ENCODE measurements around the gene CALML5. TPM values are rescaled to one million over a fixed set of nuclear protein-coding genes. Genes with fewer than 3 reads are reported as not detected.

Gene CALML5
- total RNA-seq, 2 donors from 2014 or later = not detected

DNA sequence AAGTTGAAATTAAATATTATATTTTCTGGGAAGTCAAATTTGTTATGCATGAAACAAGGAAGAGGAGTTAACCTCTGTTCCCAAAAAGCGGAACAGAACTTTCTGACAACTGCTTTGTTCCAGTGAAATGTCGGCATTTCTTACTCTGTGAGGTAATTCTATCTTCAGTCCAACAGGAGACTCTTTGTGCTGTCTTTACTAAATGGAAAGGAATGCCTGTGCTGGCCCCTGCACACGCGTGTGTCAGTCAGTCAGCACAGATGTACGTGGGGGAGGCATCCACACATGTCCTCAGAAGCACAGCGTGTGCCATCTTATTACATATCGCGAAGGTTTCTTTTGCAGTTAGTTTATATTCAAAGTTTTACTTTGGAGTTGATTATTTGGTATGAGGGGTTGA is 49.5 kb downstream of the CALML5 start:
- H3K27ac ChIP-seq = peak overlapping the region; percentile 22 to 88 (median 66)
- ATAC-seq (no peak), DNase-seq (peak in 1 of 4 donors; percentile 27)
- H3K27me3 ChIP-seq = no peaks in the 10 kb centered on the region
- WGBS, 2 donors = 26 to 29% methylated on average over 8 of the region's 8 CpGs
- H3K36me3 ChIP-seq (replicated peaks in 1 of 2; ENCODE audit: insufficient read depth in 1 of 2, low read depth in 2 of 2) = peaks cover 0 to 19% of the 10 kb centered on the region in 2 donors
- H3K9me3 ChIP-seq = no peaks in the 10 kb centered on the region
- TF ChIP-seq, protein P1, sequence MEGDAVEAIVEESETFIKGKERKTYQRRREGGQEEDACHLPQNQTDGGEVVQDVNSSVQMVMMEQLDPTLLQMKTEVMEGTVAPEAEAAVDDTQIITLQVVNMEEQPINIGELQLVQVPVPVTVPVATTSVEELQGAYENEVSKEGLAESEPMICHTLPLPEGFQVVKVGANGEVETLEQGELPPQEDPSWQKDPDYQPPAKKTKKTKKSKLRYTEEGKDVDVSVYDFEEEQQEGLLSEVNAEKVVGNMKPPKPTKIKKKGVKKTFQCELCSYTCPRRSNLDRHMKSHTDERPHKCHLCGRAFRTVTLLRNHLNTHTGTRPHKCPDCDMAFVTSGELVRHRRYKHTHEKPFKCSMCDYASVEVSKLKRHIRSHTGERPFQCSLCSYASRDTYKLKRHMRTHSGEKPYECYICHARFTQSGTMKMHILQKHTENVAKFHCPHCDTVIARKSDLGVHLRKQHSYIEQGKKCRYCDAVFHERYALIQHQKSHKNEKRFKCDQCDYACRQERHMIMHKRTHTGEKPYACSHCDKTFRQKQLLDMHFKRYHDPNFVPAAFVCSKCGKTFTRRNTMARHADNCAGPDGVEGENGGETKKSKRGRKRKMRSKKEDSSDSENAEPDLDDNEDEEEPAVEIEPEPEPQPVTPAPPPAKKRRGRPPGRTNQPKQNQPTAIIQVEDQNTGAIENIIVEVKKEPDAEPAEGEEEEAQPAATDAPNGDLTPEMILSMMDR (IDR thresholded peaks at IDR 0.05) = peak in 2 of 7 experiments; percentile 19 to 22
- TF ChIP-seq POLR2A (IDR thresholded peaks at IDR 0.05) = peak in 1 of 3 donors; percentile 9
- peaks cover 26% of the 10 kb centered on the region for H3K4me1 ChIP-seq
- intact Hi-C loops (cut with DNase I) = no loop called here
- no peak overlapping the region for H3K4me3 ChIP-seq

DNA sequence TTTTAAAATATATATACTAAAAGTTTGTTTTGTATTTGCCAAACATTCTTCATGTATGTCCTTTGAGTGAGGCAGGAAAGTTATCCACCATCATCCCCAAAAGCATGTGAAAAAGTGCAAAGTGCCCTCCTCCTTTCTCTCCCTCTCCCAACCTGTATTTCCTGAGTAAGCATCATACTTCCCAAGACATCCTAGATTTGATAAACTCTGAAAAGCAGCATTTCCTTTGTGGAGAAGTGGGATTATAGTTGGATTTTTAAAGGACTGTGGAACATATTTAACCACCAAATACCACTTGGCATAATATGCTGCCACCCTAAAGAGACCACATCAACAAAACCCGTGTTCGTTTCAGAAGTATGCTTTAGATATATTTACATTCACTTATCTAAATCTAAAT is 50.1 kb downstream of the CALML5 start:
- H3K9me3 ChIP-seq = no peaks in the 10 kb centered on the region
- TF ChIP-seq, protein P1 (IDR thresholded peaks at IDR 0.05) = no peak
- H3K36me3 ChIP-seq (replicated peaks in 1 of 2; ENCODE audit: insufficient read depth in 1 of 2, low read depth in 2 of 2) = peaks cover 0 to 14% of the 10 kb centered on the region in 2 donors
- H3K4me1 ChIP-seq = peaks cover 26% of the 10 kb centered on the region
- no peak overlapping the region for H3K4me3 ChIP-seq
- no peaks in the 10 kb centered on the region for H3K27me3 ChIP-seq
- 11 to 18% methylated on average over 2 of the region's 2 CpGs for WGBS, 2 donors
- ATAC-seq (no peak), DNase-seq (no peak)
- intact Hi-C loops (cut with DNase I) = no loop called here
- peak overlapping the region in 2 of 4 donors; percentile 71 to 88 for H3K27ac ChIP-seq

Other genes with a start within 250 kb of the CALML5 start
- gene UCN3, start 134.6 kb downstream of the CALML5 start, total RNA-seq = 1 to 10 TPM in 1 of 2 donors, not detected in 1; 1.0 TPM
- not detected for gene TUBAL3, start 94.7 kb downstream of the CALML5 start, total RNA-seq
- gene NET1, start 87.0 kb downstream of the CALML5 start, total RNA-seq = 10 to 100 TPM; 37.9 to 70.3 TPM
- gene CALML3, start 25.4 kb upstream of the CALML5 start, total RNA-seq = not detected
- gene ASB13, start 167.0 kb upstream of the CALML5 start, total RNA-seq = 10 to 100 TPM in 1 of 2 donors, 1 to 10 TPM in 1; 7.6 to 15.0 TPM
- 100 to 1,000 TPM in 1 of 2 donors, 10 to 100 TPM in 1; 47.2 to 114 TPM for gene TASOR2, start 185.3 kb upstream of the CALML5 start, total RNA-seq

Measured in body of pancreas (tissue), 4 donors.